H1 (cell line): ENCODE measurements around the gene MBNL2. TPM values are rescaled to one million over a fixed set of nuclear protein-coding genes. Genes with fewer than 3 reads are reported as not detected.

Experiments used
- BACH1 ChIP-seq: IDR thresholded peaks from 2 replicates; pipeline ENCODE4 v1.6.1; 2012; ENCODE audit warnings: low read length, improper control_type of control experiment
- CEBPB ChIP-seq: IDR thresholded peaks from 2 replicates; pipeline ENCODE4 v1.6.1; 2012; ENCODE audit warnings: low read depth, low read length
- CHD1 ChIP-seq: IDR thresholded peaks from 2 replicates; pipeline ENCODE4 v1.6.1; 2012; ENCODE audit warnings: low read depth, low read length, improper control_type of control experiment
- HDAC2 ChIP-seq, 2 experiments: fragments of 300-600 bp in 1 of 2; sonication (generic) in 1 of 2; IDR thresholded peaks; 2 replicates each; pipeline ENCODE4 v1.6.1; 2011 to 2012; ENCODE audit warnings: low read depth in 2 of 2, low read length in 2 of 2, mild to moderate bottlenecking in 2 of 2, moderate library complexity in 2 of 2, borderline replicate concordance in 1 of 2, inconsistent platforms in 1 of 2
- JUND ChIP-seq: IDR thresholded peaks from 2 replicates; pipeline ENCODE4 v1.6.1; 2011; ENCODE audit warnings: mild to moderate bottlenecking, improper control_type of control experiment, low read length
- SRF ChIP-seq: IDR thresholded peaks from 2 replicates; pipeline ENCODE4 v1.6.1; 2011; ENCODE audit warnings: mild to moderate bottlenecking, low read depth, low read length, moderate library complexity
- polyA plus RNA-seq, 7 experiments: library from polyadenylated mRNA; depleted of rRNA in 3 of 7; stranded (reverse) in 5 of 7; unstranded in 2 of 7; fragments of >200 nt in 5 of 7; fragments of 200-250 nt in 2 of 7; gene quantifications; 1 replicate in 5 of 7; 2 replicates in 1 of 7; 4 replicates in 1 of 7; pipeline versions ENCODE4 v1.2.1 to v1.2.3, GENCODE V29; 2011 to 2013; ENCODE audit warnings: missing spikeins in 2 of 7, mixed read lengths in 2 of 7
- total RNA-seq: library from RNA; stranded (reverse); fragmentation: NEBNext Ultra II Directional; extraction: Animal tissue kit (Norgen Biotek cat#: 25700); gene quantifications from 2 replicates; pipeline ENCODE4 v1.2.1, GENCODE V29; 2021
- TF ChIP-seq, protein P1 (sequence below): fragments of 300-600 bp; sonication (generic); IDR thresholded peaks from 2 replicates; pipeline ENCODE4 v1.7.1; 2012; ENCODE audit warnings: low read length, moderate library complexity, mild to moderate bottlenecking, inconsistent platforms; ENCODE audit not compliant: insufficient replicate concordance

MBNL2 gene
- total and polyA plus RNA-seq, 2 of the 8 experiments (the other 6 are each of a cell fraction or from before 2014, with no cell fraction given) = 1.0 to 2.6 TPM

DNA sequence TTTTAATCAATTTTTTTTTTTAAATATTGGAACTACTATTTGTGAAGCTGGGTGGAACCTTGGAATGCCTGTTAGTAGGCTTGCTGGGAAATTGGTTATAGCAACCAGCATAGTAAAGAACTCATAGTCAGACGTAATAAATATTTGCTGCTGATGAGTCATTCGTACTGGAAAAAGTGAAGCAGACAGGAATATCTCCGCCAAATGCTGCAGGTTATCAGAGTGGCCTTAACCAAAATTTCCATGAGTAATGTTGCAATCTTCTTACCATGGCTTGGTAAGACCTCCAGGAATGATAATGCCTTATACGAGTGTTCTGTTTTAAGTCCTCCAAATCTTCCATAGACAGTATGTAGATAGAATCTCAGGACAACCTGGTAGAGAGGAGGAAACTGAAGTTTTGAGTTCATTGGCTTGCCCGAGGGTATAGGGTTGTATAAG lies 34.2 kb downstream of the MBNL2 start (continued):
- TF ChIP-seq, protein P1, sequence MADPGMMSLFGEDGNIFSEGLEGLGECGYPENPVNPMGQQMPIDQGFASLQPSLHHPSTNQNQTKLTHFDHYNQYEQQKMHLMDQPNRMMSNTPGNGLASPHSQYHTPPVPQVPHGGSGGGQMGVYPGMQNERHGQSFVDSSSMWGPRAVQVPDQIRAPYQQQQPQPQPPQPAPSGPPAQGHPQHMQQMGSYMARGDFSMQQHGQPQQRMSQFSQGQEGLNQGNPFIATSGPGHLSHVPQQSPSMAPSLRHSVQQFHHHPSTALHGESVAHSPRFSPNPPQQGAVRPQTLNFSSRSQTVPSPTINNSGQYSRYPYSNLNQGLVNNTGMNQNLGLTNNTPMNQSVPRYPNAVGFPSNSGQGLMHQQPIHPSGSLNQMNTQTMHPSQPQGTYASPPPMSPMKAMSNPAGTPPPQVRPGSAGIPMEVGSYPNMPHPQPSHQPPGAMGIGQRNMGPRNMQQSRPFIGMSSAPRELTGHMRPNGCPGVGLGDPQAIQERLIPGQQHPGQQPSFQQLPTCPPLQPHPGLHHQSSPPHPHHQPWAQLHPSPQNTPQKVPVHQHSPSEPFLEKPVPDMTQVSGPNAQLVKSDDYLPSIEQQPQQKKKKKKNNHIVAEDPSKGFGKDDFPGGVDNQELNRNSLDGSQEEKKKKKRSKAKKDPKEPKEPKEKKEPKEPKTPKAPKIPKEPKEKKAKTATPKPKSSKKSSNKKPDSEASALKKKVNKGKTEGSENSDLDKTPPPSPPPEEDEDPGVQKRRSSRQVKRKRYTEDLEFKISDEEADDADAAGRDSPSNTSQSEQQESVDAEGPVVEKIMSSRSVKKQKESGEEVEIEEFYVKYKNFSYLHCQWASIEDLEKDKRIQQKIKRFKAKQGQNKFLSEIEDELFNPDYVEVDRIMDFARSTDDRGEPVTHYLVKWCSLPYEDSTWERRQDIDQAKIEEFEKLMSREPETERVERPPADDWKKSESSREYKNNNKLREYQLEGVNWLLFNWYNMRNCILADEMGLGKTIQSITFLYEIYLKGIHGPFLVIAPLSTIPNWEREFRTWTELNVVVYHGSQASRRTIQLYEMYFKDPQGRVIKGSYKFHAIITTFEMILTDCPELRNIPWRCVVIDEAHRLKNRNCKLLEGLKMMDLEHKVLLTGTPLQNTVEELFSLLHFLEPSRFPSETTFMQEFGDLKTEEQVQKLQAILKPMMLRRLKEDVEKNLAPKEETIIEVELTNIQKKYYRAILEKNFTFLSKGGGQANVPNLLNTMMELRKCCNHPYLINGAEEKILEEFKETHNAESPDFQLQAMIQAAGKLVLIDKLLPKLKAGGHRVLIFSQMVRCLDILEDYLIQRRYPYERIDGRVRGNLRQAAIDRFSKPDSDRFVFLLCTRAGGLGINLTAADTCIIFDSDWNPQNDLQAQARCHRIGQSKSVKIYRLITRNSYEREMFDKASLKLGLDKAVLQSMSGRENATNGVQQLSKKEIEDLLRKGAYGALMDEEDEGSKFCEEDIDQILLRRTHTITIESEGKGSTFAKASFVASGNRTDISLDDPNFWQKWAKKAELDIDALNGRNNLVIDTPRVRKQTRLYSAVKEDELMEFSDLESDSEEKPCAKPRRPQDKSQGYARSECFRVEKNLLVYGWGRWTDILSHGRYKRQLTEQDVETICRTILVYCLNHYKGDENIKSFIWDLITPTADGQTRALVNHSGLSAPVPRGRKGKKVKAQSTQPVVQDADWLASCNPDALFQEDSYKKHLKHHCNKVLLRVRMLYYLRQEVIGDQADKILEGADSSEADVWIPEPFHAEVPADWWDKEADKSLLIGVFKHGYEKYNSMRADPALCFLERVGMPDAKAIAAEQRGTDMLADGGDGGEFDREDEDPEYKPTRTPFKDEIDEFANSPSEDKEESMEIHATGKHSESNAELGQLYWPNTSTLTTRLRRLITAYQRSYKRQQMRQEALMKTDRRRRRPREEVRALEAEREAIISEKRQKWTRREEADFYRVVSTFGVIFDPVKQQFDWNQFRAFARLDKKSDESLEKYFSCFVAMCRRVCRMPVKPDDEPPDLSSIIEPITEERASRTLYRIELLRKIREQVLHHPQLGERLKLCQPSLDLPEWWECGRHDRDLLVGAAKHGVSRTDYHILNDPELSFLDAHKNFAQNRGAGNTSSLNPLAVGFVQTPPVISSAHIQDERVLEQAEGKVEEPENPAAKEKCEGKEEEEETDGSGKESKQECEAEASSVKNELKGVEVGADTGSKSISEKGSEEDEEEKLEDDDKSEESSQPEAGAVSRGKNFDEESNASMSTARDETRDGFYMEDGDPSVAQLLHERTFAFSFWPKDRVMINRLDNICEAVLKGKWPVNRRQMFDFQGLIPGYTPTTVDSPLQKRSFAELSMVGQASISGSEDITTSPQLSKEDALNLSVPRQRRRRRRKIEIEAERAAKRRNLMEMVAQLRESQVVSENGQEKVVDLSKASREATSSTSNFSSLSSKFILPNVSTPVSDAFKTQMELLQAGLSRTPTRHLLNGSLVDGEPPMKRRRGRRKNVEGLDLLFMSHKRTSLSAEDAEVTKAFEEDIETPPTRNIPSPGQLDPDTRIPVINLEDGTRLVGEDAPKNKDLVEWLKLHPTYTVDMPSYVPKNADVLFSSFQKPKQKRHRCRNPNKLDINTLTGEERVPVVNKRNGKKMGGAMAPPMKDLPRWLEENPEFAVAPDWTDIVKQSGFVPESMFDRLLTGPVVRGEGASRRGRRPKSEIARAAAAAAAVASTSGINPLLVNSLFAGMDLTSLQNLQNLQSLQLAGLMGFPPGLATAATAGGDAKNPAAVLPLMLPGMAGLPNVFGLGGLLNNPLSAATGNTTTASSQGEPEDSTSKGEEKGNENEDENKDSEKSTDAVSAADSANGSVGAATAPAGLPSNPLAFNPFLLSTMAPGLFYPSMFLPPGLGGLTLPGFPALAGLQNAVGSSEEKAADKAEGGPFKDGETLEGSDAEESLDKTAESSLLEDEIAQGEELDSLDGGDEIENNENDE = no peak
- TF ChIP-seq JUND (no peak), CEBPB (no peak), SRF (no peak), HDAC2 (IDR thresholded peaks at IDR 0.05; ENCODE audit: borderline replicate concordance in 1 of 2, low read depth in 2 of 2, low read length in 2 of 2) (no peak), CHD1 (no peak), BACH1 (no peak)
- TF ChIP-seq, all 59 proteins: peak for 0
